ENCODE measurements around the gene ZG16B.

GRCh38 chr16:2817340-2818271 is 12.5 kb upstream of the ZG16B start:
- no peak for TF ChIP-seq CTCF (conservative IDR thresholded peaks at IDR 0.05; ENCODE audit: low read depth, low read length)
- no peak for TF ChIP-seq EZH2 (IDR thresholded peaks at IDR 0.05; ENCODE audit: borderline replicate concordance, low read depth, low read length, poor library complexity, severe bottlenecking)
